IMR-90 (cell line): ENCODE results near the gene PGS1. TPM values are rescaled to one million over a fixed set of nuclear protein-coding genes. Genes with fewer than 3 reads are reported as not detected.

ENCODE experiments used
- polyA plus RNA-seq, 3 experiments: library from polyadenylated mRNA; depleted of rRNA; stranded (reverse); fragments of >200 nt; gene quantifications; 2 replicates each; pipeline ENCODE4 v1.2.3, GENCODE V29; 2012; ENCODE audit warnings: low replicate concordance in 1 of 3
- total RNA-seq: library from RNA; depleted of rRNA; stranded (reverse); fragments of >200 nt; gene quantifications from 2 replicates; pipeline ENCODE4 v1.2.3, GENCODE V29; 2012
- TF ChIP-seq, protein P1 (sequence below): fragments of 150-350 bp; IDR thresholded peaks from 2 replicates; pipeline ENCODE4 v1.6.1; 2016; ENCODE audit warnings: low read depth, mild to moderate bottlenecking, low read length, moderate library complexity, borderline replicate concordance

PGS1 gene
- total and polyA plus RNA-seq, 2 of the 4 experiments (the other 2 are of a cell fraction): 18.5 to 43.2 TPM

DNA sequence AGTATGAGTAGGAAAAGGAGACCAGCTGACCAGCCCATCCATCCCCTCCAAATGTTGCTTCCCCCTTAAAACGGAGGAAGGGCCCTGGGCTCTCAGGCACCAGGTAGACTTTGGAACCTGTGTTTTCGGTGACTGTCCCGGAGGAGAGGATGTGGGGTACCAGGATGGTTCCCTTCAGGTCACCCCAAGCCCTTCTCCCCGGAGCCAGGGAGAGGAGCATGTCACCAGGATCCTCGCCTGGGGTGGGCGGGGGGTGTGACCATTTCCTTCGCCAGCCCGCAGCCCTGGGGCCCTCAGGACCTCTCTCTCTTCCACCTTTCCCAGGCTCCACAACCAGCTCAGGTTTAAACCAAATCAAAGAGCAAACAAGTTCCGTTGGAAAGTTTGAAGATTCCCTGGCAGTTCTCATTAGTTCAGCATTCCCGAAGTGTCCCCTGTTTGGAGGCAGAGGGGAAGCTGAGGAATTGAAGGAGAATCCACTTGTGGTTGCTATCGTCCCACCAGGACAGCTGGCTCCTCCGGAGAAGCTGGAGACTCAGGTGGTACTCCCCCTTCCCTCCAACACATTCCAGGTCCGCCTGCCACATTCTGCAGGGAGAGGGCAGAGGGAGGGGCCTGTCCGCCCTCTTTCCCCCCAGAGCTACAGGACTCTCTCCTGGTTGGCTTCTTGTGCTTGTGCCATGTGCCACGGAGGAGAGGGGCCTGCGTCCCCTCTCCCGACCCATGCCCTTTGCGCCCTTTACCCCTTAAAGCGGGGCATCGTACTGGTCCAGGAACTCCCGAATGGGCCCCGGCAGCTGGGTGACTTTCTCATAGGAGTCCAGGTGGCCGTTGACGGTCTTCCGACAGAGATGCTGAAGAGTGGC is 20.5 kb upstream of the PGS1 start (continued):
- TF ChIP-seq, protein P1, sequence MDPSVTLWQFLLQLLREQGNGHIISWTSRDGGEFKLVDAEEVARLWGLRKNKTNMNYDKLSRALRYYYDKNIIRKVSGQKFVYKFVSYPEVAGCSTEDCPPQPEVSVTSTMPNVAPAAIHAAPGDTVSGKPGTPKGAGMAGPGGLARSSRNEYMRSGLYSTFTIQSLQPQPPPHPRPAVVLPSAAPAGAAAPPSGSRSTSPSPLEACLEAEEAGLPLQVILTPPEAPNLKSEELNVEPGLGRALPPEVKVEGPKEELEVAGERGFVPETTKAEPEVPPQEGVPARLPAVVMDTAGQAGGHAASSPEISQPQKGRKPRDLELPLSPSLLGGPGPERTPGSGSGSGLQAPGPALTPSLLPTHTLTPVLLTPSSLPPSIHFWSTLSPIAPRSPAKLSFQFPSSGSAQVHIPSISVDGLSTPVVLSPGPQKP: no peak
